Sigmoid colon (tissue), 7 donors: ENCODE measurements around the gene SUMF2. TPM values are rescaled to one million over a fixed set of nuclear protein-coding genes. Genes with fewer than 3 reads are reported as not detected.
"Not testable (repeated sequence)": the region's sequence is repeated elsewhere in the genome, so short reads cannot be mapped to it uniquely, and the experiment has no call there.

Source experiments
- DNase-seq: peaks from one replicate; pipeline ENCODE4 v3.0.0-alpha.2; 2019
- H3K27ac ChIP-seq, 4 donors: fragments of 200-600 bp; sonication (generic); one replicate each; pipeline ENCODE4 v1.5.1; 2016 to 2019; ENCODE audit warnings: mild to moderate bottlenecking in 1 of 4
- H3K27me3 ChIP-seq, 3 donors: fragments of 200-600 bp; sonication (generic); one replicate each; pipeline ENCODE4 v1.5.1; 2019; ENCODE audit warnings: mild to moderate bottlenecking in 1 of 3
- H3K36me3 ChIP-seq, 4 donors: fragments of 200-600 bp; sonication (generic); one replicate each; pipeline ENCODE4 v1.5.1; 2016 to 2019
- H3K4me1 ChIP-seq, 4 donors: fragments of 200-600 bp; sonication (generic); one replicate each; pipeline ENCODE4 v1.5.1; 2017 to 2019
- H3K4me3 ChIP-seq, 4 donors: fragments of 200-600 bp; sonication (generic); one replicate each; pipeline ENCODE4 v1.5.1; 2017 to 2019; ENCODE audit warnings: mild to moderate bottlenecking in 2 of 4, moderate library complexity in 1 of 4
- H3K9me3 ChIP-seq, 4 donors: fragments of 200-600 bp in 3 of 4; sonication (generic) in 3 of 4; one replicate each; pipeline versions ENCODE4 v1.5.1 to v1.6.1; 2013 to 2019
- CTCF ChIP-seq, 4 experiments: fragments of 450-650 bp in 3 of 4; fragments of 200-600 bp in 1 of 4; IDR thresholded peaks; one replicate each; pipeline ENCODE4 v1.5.1; 2016 to 2019; ENCODE audit warnings: antibody characterized with exemption in 4 of 4, mild to moderate bottlenecking in 3 of 4, moderate library complexity in 2 of 4
- EP300 ChIP-seq, 4 donors: sonication (generic); formaldehyde crosslinking; IDR thresholded peaks; one replicate each; pipeline ENCODE4 v1.6.1; 2017; ENCODE audit warnings: antibody characterized with exemption in 4 of 4
- POLR2A ChIP-seq, 2 donors: fragments of 450-650 bp; IDR thresholded peaks; one replicate each; pipeline ENCODE4 v1.6.1; 2016; ENCODE audit warnings: antibody characterized with exemption in 2 of 2, mild to moderate bottlenecking in 2 of 2, moderate library complexity in 2 of 2
- POLR2AphosphoS5 ChIP-seq, 4 donors: sonication (generic); formaldehyde crosslinking; IDR thresholded peaks; one replicate each; pipeline ENCODE4 v1.6.1; 2017; ENCODE audit warnings: antibody characterized with exemption in 4 of 4
- WGBS, 2 donors: extraction: QIAGEN DNeasy Blood & Tissue Kit; methylation state at CpG; one replicate each; pipeline ENCODE4 v1.1.7; 2013; 5-methylcytosine and 5-hydroxymethylcytosine counted together
- intact Hi-C: fragments of 100-400 bp; cut with DNase I; formaldehyde crosslinking; loops from one replicate; pipeline ENCODE4 v1.15.1; 2023
- polyA plus RNA-seq, 3 donors: library from polyadenylated mRNA; stranded (reverse); fragments of 200-250 nt; gene quantifications; one replicate each; pipeline ENCODE4 v1.2.3, GENCODE V29; 2013
- total RNA-seq, 4 donors: library from RNA; depleted of rRNA; stranded (reverse); fragments of >200 nt; gene quantifications; one replicate each; pipeline ENCODE4 v1.1.0, GENCODE V29; 2016
- donor health status: healthy with polysubstance abuse.
- donor health status: Bipolar disorder and iron deficiency.
- donor health status: healthy.

Gene SUMF2
- total and polyA plus RNA-seq, 7 donors, result 24.6 to 107 (median 90.4) TPM

- no peak for DNase-seq
- TF ChIP-seq EP300 (IDR thresholded peaks at IDR 0.05) (no peak), POLR2A (IDR thresholded peaks at IDR 0.05) (no peak), CTCF (IDR thresholded peaks at IDR 0.05) (no peak), POLR2AphosphoS5 (IDR thresholded peaks at IDR 0.05) (no peak)
- WGBS, 2 donors, result 95 to 96% methylated on average over 7 of the region's 7 CpGs
Observed at GRCh38 chr7:56086761-56087160, 22.7 kb downstream of the SUMF2 start.

GRCh38 chr7:56087445-56087844, 23.4 kb downstream of the SUMF2 start:
- TF ChIP-seq POLR2AphosphoS5 (IDR thresholded peaks at IDR 0.05) (no peak), EP300 (IDR thresholded peaks at IDR 0.05) (no peak), CTCF (IDR thresholded peaks at IDR 0.05) (no peak), POLR2A (IDR thresholded peaks at IDR 0.05) (no peak)
- intact Hi-C loops, result loop anchor here (5.0 kb wide), 1 partner anchor 200 kb away; the partner anchor contains the start of gene ZNF713
- 94 to 96% methylated on average over 16 of the region's 16 CpGs for WGBS, 2 donors
- Histone ChIP-seq H3K27ac (no peak overlapping the region), H3K4me1 (peaks cover 0 to 37% (median 32%) of the 10 kb centered on the region in 4 donors), H3K4me3 (no peak overlapping the region), H3K9me3 (no peaks in the 10 kb centered on the region), H3K36me3 (peaks cover 0 to 38% (median 2%) of the 10 kb centered on the region in 4 donors), H3K27me3 (no peaks in the 10 kb centered on the region)
- DNase-seq, result no peak

More at GRCh38 chr7:56086761-56087160, 22.7 kb downstream of the SUMF2 start:
- intact Hi-C loops, result loop anchor here (5.0 kb wide), 1 partner anchor 199 kb away; the partner anchor contains the start of gene ZNF713
- no peaks in the 10 kb centered on the region for H3K27me3 ChIP-seq
- peaks cover 0 to 30% (median 25%) of the 10 kb centered on the region in 4 donors for H3K4me1 ChIP-seq
- no peak overlapping the region for H3K4me3 ChIP-seq
- no peaks in the 10 kb centered on the region for H3K9me3 ChIP-seq
- peaks cover 0 to 43% (median 4%) of the 10 kb centered on the region in 4 donors for H3K36me3 ChIP-seq
- no peak overlapping the region for H3K27ac ChIP-seq

GRCh38 chr7:56091591-56091990, 27.5 kb downstream of the SUMF2 start:
- peak in 3 of 4 donors; percentile 9 to 39 (median 18) for TF ChIP-seq POLR2AphosphoS5 (IDR thresholded peaks at IDR 0.05)
- TF ChIP-seq CTCF (IDR thresholded peaks at IDR 0.05), result no peak
- peak; percentile 90 for DNase-seq
- no peaks in the 10 kb centered on the region for H3K9me3 ChIP-seq
- no peaks in the 10 kb centered on the region for H3K27me3 ChIP-seq
- peak overlapping the region; percentile 47 to 84 (median 80) for H3K27ac ChIP-seq
- intact Hi-C loops, result loop anchor here (5.0 kb wide), 1 partner anchor 449 kb away; no protein-coding TSS in a partner anchor
- peaks cover 0 to 21% (median under 1%) of the 10 kb centered on the region in 4 donors for H3K36me3 ChIP-seq
- peaks cover 0 to 36% (median 33%) of the 10 kb centered on the region in 4 donors for H3K4me1 ChIP-seq
- peak overlapping the region in 1 of 4 donors; percentile 37 for H3K4me3 ChIP-seq
- WGBS, 2 donors, result 87 to 88% methylated on average over 3 of the region's 3 CpGs

GRCh38 chr7:56092388-56092787, 28.3 kb downstream of the SUMF2 start:
- H3K4me1 ChIP-seq, result peaks cover 0 to 36% (median 33%) of the 10 kb centered on the region in 4 donors
- H3K27ac ChIP-seq, result peak overlapping the region; percentile 47 to 84 (median 80)
- 76% methylated on average over 6 of the region's 6 CpGs for WGBS, 2 donors
- intact Hi-C loops, result loop anchor here (5.0 kb wide), 1 partner anchor 450 kb away; no protein-coding TSS in a partner anchor
- peak overlapping the region in 3 of 4 donors; percentile 10 to 37 (median 31) for H3K4me3 ChIP-seq
- H3K36me3 ChIP-seq, result peaks cover 0 to 13% (median 0%) of the 10 kb centered on the region in 4 donors
- not testable (repeated sequence) for DNase-seq, H3K27me3 ChIP-seq, H3K9me3 ChIP-seq

- WGBS, 2 donors, result 39 to 62% methylated on average over 19 of the region's 19 CpGs
- intact Hi-C loops, result loop anchor here (5.0 kb wide), 1 partner anchor 451 kb away; no protein-coding TSS in a partner anchor
Observed at GRCh38 chr7:56092789-56093531, 28.9 kb downstream of the SUMF2 start, which contains the start of gene PHKG1. Gene PHKG1 (minus strand): TSS chr7:56092952. CDS start chr7:56088941, 4,011 bp downstream.

More at GRCh38 chr7:56092789-56093531, 28.9 kb downstream of the SUMF2 start, which contains the start of gene PHKG1:
- Histone ChIP-seq H3K9me3 (no peaks in the 10 kb centered on the region), H3K4me1 (peaks cover 0 to 42% (median 33%) of the 10 kb centered on the region in 4 donors), H3K27ac (peak within 1 kb of the TSS; percentile 47 to 84 (median 80)), H3K4me3 (peak within 1 kb of the TSS in 3 of 4 donors; percentile 10 to 37 (median 31)), H3K27me3 (no peaks in the 10 kb centered on the region), H3K36me3 (peaks cover 0 to 9% (median 0%) of the 10 kb centered on the region in 4 donors)
- peak; percentile 94 for DNase-seq
- TF ChIP-seq EP300 (IDR thresholded peaks at IDR 0.05), result no peak
- TF ChIP-seq POLR2AphosphoS5 (IDR thresholded peaks at IDR 0.05), result peak; percentile 16 to 77 (median 58)
- peak in 1 of 4 experiments; percentile 68 for TF ChIP-seq CTCF (IDR thresholded peaks at IDR 0.05)
- no peak for TF ChIP-seq POLR2A (IDR thresholded peaks at IDR 0.05)
